ENCODE data around the gene EZR. TPM values are rescaled to one million over a fixed set of nuclear protein-coding genes. Genes with fewer than 3 reads are reported as not detected.

Gene EZR
- polyA plus RNA-seq, 2 of the 4 experiments (the other 2 are of a cell fraction), result 219 to 254 TPM

GRCh38 chr6:158780246-158780884, 38.8 kb downstream of the EZR start:
- TF ChIP-seq EP300 (IDR thresholded peaks at IDR 0.05) (no peak), CBX8 (IDR thresholded peaks at IDR 0.05) (no peak), HOXB13 (CRISPR knock-in tag; IDR thresholded peaks at IDR 0.05; ENCODE audit: low read depth) (no peak), HMGXB4 (CRISPR knock-in tag; IDR thresholded peaks at IDR 0.05; ENCODE audit: borderline replicate concordance) (no peak), CEBPB (IDR thresholded peaks at IDR 0.05) (no peak)
- TF ChIP-seq, protein P1, sequence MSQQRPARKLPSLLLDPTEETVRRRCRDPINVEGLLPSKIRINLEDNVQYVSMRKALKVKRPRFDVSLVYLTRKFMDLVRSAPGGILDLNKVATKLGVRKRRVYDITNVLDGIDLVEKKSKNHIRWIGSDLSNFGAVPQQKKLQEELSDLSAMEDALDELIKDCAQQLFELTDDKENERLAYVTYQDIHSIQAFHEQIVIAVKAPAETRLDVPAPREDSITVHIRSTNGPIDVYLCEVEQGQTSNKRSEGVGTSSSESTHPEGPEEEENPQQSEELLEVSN (IDR thresholded peaks at IDR 0.05; ENCODE audit: borderline replicate concordance, low read depth), result no peak
- no peak overlapping the region for H3K4me3 ChIP-seq
- POLR2A ChIA-PET, result no interaction called here
- WGBS (ENCODE audit: missing lambda C conversion rate), result 90% methylated on average over 7 of the region's 7 CpGs
- ATAC-seq (no peak), FAIRE-seq (no peak), DNase-seq (ENCODE audit: low read depth in 1 of 2, low spot score in 1 of 2) (no peak)
- no peaks in the 10 kb centered on the region for H3K9me3 ChIP-seq
- CTCF ChIA-PET, result interaction anchor here (0.7 to 1.0 kb wide), 2 partner anchors 13 to 89 kb away, joined by 3 to 4 read pairs; no protein-coding TSS in a partner anchor
- H3K4me2 ChIP-seq, result no peak overlapping the region
- peaks cover 10% of the 10 kb centered on the region; the same call in 2 of the 3 replicates for H3K4me1 ChIP-seq
- no peak overlapping the region for H3K27ac ChIP-seq

GRCh38 chr6:158778005-158778527, 41.1 kb downstream of the EZR start:
- Histone ChIP-seq H3K4me3 (no peak overlapping the region), H3K4me1 (peaks cover 1% of the 10 kb centered on the region; the same call in 1 of the 3 replicates), H3K4me2 (no peak overlapping the region), H3K27ac (no peak overlapping the region), H3K9me3 (no peaks in the 10 kb centered on the region)
- 95% methylated on average over 6 of the region's 6 CpGs for whole genome bisulfite sequencing (ENCODE audit: missing lambda C conversion rate)
- CTCF ChIA-PET, result interaction anchor here (1.4 to 1.5 kb wide), 2 partner anchors 15 to 194 kb away, joined by 3 to 4 read pairs; no protein-coding TSS in a partner anchor
- ATAC-seq (no peak), DNase-seq (ENCODE audit: low read depth in 1 of 2, low spot score in 1 of 2) (no peak), FAIRE-seq (no peak)
- POLR2A ChIA-PET, result no interaction called here
- TF ChIP-seq, protein P2, sequence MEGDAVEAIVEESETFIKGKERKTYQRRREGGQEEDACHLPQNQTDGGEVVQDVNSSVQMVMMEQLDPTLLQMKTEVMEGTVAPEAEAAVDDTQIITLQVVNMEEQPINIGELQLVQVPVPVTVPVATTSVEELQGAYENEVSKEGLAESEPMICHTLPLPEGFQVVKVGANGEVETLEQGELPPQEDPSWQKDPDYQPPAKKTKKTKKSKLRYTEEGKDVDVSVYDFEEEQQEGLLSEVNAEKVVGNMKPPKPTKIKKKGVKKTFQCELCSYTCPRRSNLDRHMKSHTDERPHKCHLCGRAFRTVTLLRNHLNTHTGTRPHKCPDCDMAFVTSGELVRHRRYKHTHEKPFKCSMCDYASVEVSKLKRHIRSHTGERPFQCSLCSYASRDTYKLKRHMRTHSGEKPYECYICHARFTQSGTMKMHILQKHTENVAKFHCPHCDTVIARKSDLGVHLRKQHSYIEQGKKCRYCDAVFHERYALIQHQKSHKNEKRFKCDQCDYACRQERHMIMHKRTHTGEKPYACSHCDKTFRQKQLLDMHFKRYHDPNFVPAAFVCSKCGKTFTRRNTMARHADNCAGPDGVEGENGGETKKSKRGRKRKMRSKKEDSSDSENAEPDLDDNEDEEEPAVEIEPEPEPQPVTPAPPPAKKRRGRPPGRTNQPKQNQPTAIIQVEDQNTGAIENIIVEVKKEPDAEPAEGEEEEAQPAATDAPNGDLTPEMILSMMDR (IDR thresholded peaks at IDR 0.05), result no peak
- TF ChIP-seq HOXB13 (CRISPR knock-in tag; IDR thresholded peaks at IDR 0.05; ENCODE audit: low read depth) (no peak), MAZ (IDR thresholded peaks at IDR 0.05; ENCODE audit: borderline replicate concordance, low read depth, low read length) (no peak), KDM1A (IDR thresholded peaks at IDR 0.05; ENCODE audit: low read depth) (no peak), USF2 (IDR thresholded peaks at IDR 0.05) (no peak)

- ATAC-seq (no peak), FAIRE-seq (no peak), DNase-seq (ENCODE audit: low read depth in 1 of 2, low spot score in 1 of 2) (no peak)
- ChIA-PET CTCF (interaction anchor here (1.4 kb wide), 1 partner anchor 194 kb away, joined by 4 read pairs; no protein-coding TSS in a partner anchor), POLR2A (no interaction called here)
- H3K4me2 ChIP-seq, result no peak overlapping the region
- H3K4me3 ChIP-seq, result no peak overlapping the region
- H3K4me1 ChIP-seq, result peaks cover 3% of the 10 kb centered on the region; the same call in 1 of the 3 replicates
- no peaks in the 10 kb centered on the region for H3K9me3 ChIP-seq
- WGBS (ENCODE audit: missing lambda C conversion rate), result 100% methylated on average over 3 of the region's 3 CpGs
- TF ChIP-seq EHF (CRISPR knock-in tag; IDR thresholded peaks at IDR 0.05) (no peak), FOXS1 (CRISPR knock-in tag; IDR thresholded peaks at IDR 0.05) (no peak)
- H3K27ac ChIP-seq, result no peak overlapping the region
These were observed 41.7 kb downstream of the EZR start for GRCh38 chr6:158777510-158777909.

All from A549 (cell line).